PC-3 (cell line): ENCODE measurements around the gene ADK. TPM values are rescaled to one million over a fixed set of nuclear protein-coding genes. Genes with fewer than 3 reads are reported as not detected.

Source experiments
- ATAC-seq: fragments of 200-7000 bp; cut with Tn5 transposase; 2 replicates; pipeline ENCODE4 v1.9.1; 2020; ENCODE audit warnings: mild to moderate bottlenecking, moderate library complexity
- BruUV-seq: library from RNA; stranded (reverse); fragments of 400-500 nt; replicated peaks from 2 replicates; lab custom pipeline; 2021; lab: Mats Ljungman, UMichigan
- CTCF ChIA-PET: fragments of 300-600 bp; sonication (Branson Sonifier 250); formaldehyde crosslinking; loops from one replicate; lab custom pipeline; 2022; ENCODE audit warnings: antibody characterized with exemption; lab: Charles Lee
- POLR2A ChIA-PET: fragments of 300-600 bp; sonication (Branson Sonifier 250); formaldehyde crosslinking; loops from one replicate; lab custom pipeline; 2022; ENCODE audit warnings: antibody characterized with exemption; ENCODE audit not compliant: unreplicated experiment; lab: Charles Lee
- DNase-seq: peaks from one replicate; pipeline ENCODE4 v3.0.0-alpha.2; 2015
- H2AFZ ChIP-seq: fragments of 300-600 bp; sonication (generic); 2 replicates; pipeline ENCODE4 v1.6.0; 2016; ENCODE audit warnings: antibody characterized with exemption, low read length
- H3F3A ChIP-seq: fragments of 300-600 bp; sonication (generic); one replicate; pipeline ENCODE4 v1.6.0; 2017; ENCODE audit warnings: antibody characterized with exemption, low read length, control low read depth, mild to moderate bottlenecking; ENCODE audit not compliant: unreplicated experiment
- H3K27ac ChIP-seq: fragments of 300-600 bp; sonication (generic); 2 replicates; pipeline ENCODE4 v1.5.1; 2016; ENCODE audit warnings: mild to moderate bottlenecking, low read length
- H3K27me3 ChIP-seq: fragments of 300-600 bp; sonication (generic); 2 replicates; pipeline ENCODE4 v1.6.1; 2016; ENCODE audit warnings: low read length, mixed read lengths
- H3K36me3 ChIP-seq: fragments of 300-600 bp; sonication (generic); 2 replicates; pipeline ENCODE4 v1.6.1; 2016; ENCODE audit warnings: low read depth, mixed run types, low read length, mixed read lengths
- H3K4me1 ChIP-seq: fragments of 300-600 bp; sonication (generic); 2 replicates; pipeline ENCODE4 v1.5.1; 2016; ENCODE audit warnings: low read length; ENCODE audit not compliant: insufficient read depth
- H3K4me2 ChIP-seq: fragments of 300-600 bp; sonication (generic); 2 replicates; pipeline ENCODE4 v1.6.0; 2016; ENCODE audit warnings: low read length
- H3K4me3 ChIP-seq: fragments of 300-600 bp; sonication (generic); 2 replicates; pipeline ENCODE4 v1.5.1; 2016; ENCODE audit warnings: mild to moderate bottlenecking, low read length, mixed read lengths
- H3K79me2 ChIP-seq: fragments of 300-600 bp; sonication (generic); 2 replicates; pipeline ENCODE4 v1.6.1; 2017; ENCODE audit warnings: low read length, mixed read lengths
- H3K9ac ChIP-seq: fragments of 300-600 bp; sonication (generic); 2 replicates; pipeline ENCODE4 v1.6.0; 2016; ENCODE audit warnings: mild to moderate bottlenecking, low read length
- H3K9me2 ChIP-seq: fragments of 300-600 bp; sonication (generic); replicated peaks from 2 replicates; pipeline ENCODE4 v1.6.1; 2016; ENCODE audit warnings: mixed run types, low read length, mixed read lengths
- H3K9me3 ChIP-seq: fragments of 300-600 bp; sonication (generic); 2 replicates; pipeline ENCODE4 v1.6.1; 2016; ENCODE audit warnings: low read length, mixed read lengths
- H4K20me1 ChIP-seq: fragments of 300-600 bp; sonication (generic); 2 replicates; pipeline ENCODE4 v1.6.1; 2016; ENCODE audit warnings: low read length, mixed read lengths
- CTCF ChIP-seq: fragments of 300-600 bp; sonication (generic); conservative IDR thresholded peaks from 2 replicates; pipeline ENCODE4 v1.5.1; 2017; ENCODE audit warnings: antibody characterized with exemption, low read depth, mild to moderate bottlenecking, low read length
- EZH2 ChIP-seq: fragments of 300-600 bp; sonication (generic); IDR thresholded peaks from one replicate; pipeline ENCODE4 v1.6.1; 2017; ENCODE audit warnings: antibody characterized with exemption, mild to moderate bottlenecking, low read length; ENCODE audit not compliant: unreplicated experiment
- EZH2phosphoT487 ChIP-seq: fragments of 300-600 bp; sonication (generic); IDR thresholded peaks from 2 replicates; pipeline ENCODE4 v1.6.1; 2018; ENCODE audit warnings: mild to moderate bottlenecking, antibody characterized with exemption, low read length, borderline replicate concordance
- intact Hi-C: fragments of 100-400 bp; cut with micrococcal nuclease; formaldehyde crosslinking; loops from 2 replicates; pipeline ENCODE4 v1.9.0; 2023
- total RNA-seq: library from RNA; depleted of rRNA; stranded (reverse); fragments of >200 nt; gene quantifications from 2 replicates; pipeline ENCODE4 v1.2.3, GENCODE V29; 2014

Gene ADK
- total RNA-seq, 1 experiment from 2014 or later: 256 TPM

GRCh38 chr10:74733612-74734011, 582.6 kb downstream of the ADK start:
- H3K4me1 ChIP-seq: no peaks in the 10 kb centered on the region
- ChIA-PET POLR2A (no interaction called here), CTCF (no interaction called here)
- no peaks in the 10 kb centered on the region for H3K27me3 ChIP-seq
- no peak overlapping the region for H3K4me2 ChIP-seq
- H3K9ac ChIP-seq: no peak overlapping the region
- no peaks in the 10 kb centered on the region for H3K9me2 ChIP-seq
- BruUV-seq: no TSS peak
- H3K36me3 ChIP-seq: no peaks in the 10 kb centered on the region
- H3F3A ChIP-seq: no peaks in the 10 kb centered on the region
- no peaks in the 10 kb centered on the region for H3K9me3 ChIP-seq
- TF ChIP-seq EZH2 (no peak), EZH2phosphoT487 (no peak), CTCF (no peak)
- H3K27ac ChIP-seq: no peak overlapping the region
- ATAC-seq (no peak), DNase-seq (no peak)
- no peak overlapping the region for H3K4me3 ChIP-seq
- no peaks in the 10 kb centered on the region for H4K20me1 ChIP-seq
- H3K79me2 ChIP-seq: no peaks in the 10 kb centered on the region
- H2AFZ ChIP-seq: no peak overlapping the region
- intact Hi-C loops: no loop called here

GRCh38 chr10:74736029-74736428, 585.0 kb downstream of the ADK start:
- Histone ChIP-seq H4K20me1 (no peaks in the 10 kb centered on the region), H3K36me3 (no peaks in the 10 kb centered on the region), H3K4me2 (no peak overlapping the region), H3K27me3 (no peaks in the 10 kb centered on the region), H3K4me1 (no peaks in the 10 kb centered on the region), H2AFZ (no peak overlapping the region), H3K9me2 (no peaks in the 10 kb centered on the region), H3K9ac (no peak overlapping the region), H3K27ac (no peak overlapping the region), H3F3A (peaks cover under 1% of the 10 kb centered on the region), H3K79me2 (no peaks in the 10 kb centered on the region), H3K9me3 (no peaks in the 10 kb centered on the region), H3K4me3 (no peak overlapping the region)
- DNase-seq (no peak), ATAC-seq (no peak)
- TF ChIP-seq EZH2 (no peak), EZH2phosphoT487 (no peak), CTCF (no peak)
- intact Hi-C loops: loop anchor here (5.0 kb wide), 2 partner anchors 139 to 474 kb away; no protein-coding TSS in a partner anchor
- no TSS peak for BruUV-seq
- ChIA-PET CTCF (no interaction called here), POLR2A (interaction anchor here (0.7 kb wide), 1 partner anchor 13 kb away, joined by 5 read pairs; no protein-coding TSS in a partner anchor)

- no peaks in the 10 kb centered on the region for H3K9me3 ChIP-seq
- no peak overlapping the region for H3K9ac ChIP-seq
- H3K27me3 ChIP-seq: no peaks in the 10 kb centered on the region
- H3K27ac ChIP-seq: no peak overlapping the region
- no peaks in the 10 kb centered on the region for H3K9me2 ChIP-seq
- no peaks in the 10 kb centered on the region for H3K79me2 ChIP-seq
- H4K20me1 ChIP-seq: no peaks in the 10 kb centered on the region
- peaks cover 2% of the 10 kb centered on the region; the same call in 1 of the 2 replicates for H3K4me1 ChIP-seq
- H3F3A ChIP-seq: peaks cover 9% of the 10 kb centered on the region
- POLR2A ChIA-PET: interaction anchor here (0.6 kb wide), 1 partner anchor 229 kb away, joined by 4 read pairs; no protein-coding TSS in a partner anchor
- TF ChIP-seq EZH2 (no peak), CTCF (peak; percentile 58), EZH2phosphoT487 (no peak)
- CTCF ChIA-PET: interaction anchor here (0.6 to 0.9 kb wide), 6 partner anchors 85 to 360 kb away, joined by 3 to 4 read pairs (median 4); no protein-coding TSS in a partner anchor
- no peak overlapping the region for H3K4me3 ChIP-seq
- BruUV-seq: no TSS peak
- no peak overlapping the region for H2AFZ ChIP-seq
- ATAC-seq: peak; percentile 65
- H3K4me2 ChIP-seq: no peak overlapping the region
- intact Hi-C loops: loop anchor here (5.0 kb wide), 2 partner anchors 141 to 476 kb away; no protein-coding TSS in a partner anchor
- H3K36me3 ChIP-seq: no peaks in the 10 kb centered on the region
- DNase-seq: peak; percentile 53
Observed at GRCh38 chr10:74738052-74738451, 587.0 kb downstream of the ADK start.
